ENCODE data around the gene PPP2R5E. TPM values are rescaled to one million over a fixed set of nuclear protein-coding genes. Genes with fewer than 3 reads are reported as not detected.

Gene PPP2R5E
- total and polyA plus RNA-seq, 10 of the 15 experiments (the other 5 are each of a cell fraction or from before 2014, with no cell fraction given), result 11.4 to 56.2 (median 22.7) TPM

- Histone ChIP-seq H3K4me1 (ENCODE audit: control insufficient read depth, insufficient read depth, low read length) (no peaks in the 10 kb centered on the region), H2AFZ (ENCODE audit: control insufficient read depth, low read depth, low read length) (no peak overlapping the region), H3K4me2 (ENCODE audit: control insufficient read depth, insufficient read depth) (no peak overlapping the region), H3K4me3 (no peak overlapping the region), H3K9me3 (replicated peaks; ENCODE audit: control insufficient read depth, insufficient read depth, low read length) (no peaks in the 10 kb centered on the region; the same call in 2 of the 3 replicates), H3K27ac (ENCODE audit: control insufficient read depth, insufficient read depth) (no peak overlapping the region), H3K36me3 (ENCODE audit: control insufficient read depth in 2 of 2, insufficient read depth in 2 of 2, low read length in 1 of 2) (no peaks in the 10 kb centered on the region; a peak in 1 of 4 replicates), H3K79me2 (ENCODE audit: control insufficient read depth, insufficient read depth, low read length) (peaks cover 60% of the 10 kb centered on the region), H3K9ac (ENCODE audit: control insufficient read depth, insufficient read depth, low read length) (no peak overlapping the region), H3K27me3 (replicated peaks in 1 of 2; ENCODE audit: control insufficient read depth in 2 of 2, insufficient read depth in 2 of 2, low read length in 1 of 2) (no peaks in the 10 kb centered on the region), H4K20me1 (ENCODE audit: control insufficient read depth, insufficient read depth) (no peaks in the 10 kb centered on the region)
- POLR2A ChIA-PET, result interaction anchor here (2.6 kb wide), 1 partner anchor 51 kb away, joined by 8 read pairs; the partner anchor contains the start of gene PPP2R5E
- CTCF ChIA-PET, result interaction anchor here (0.9 to 2.7 kb wide), 9 partner anchors 11 to 280 kb away, joined by 3 to 16 read pairs (median 6); partner anchors contain the start of genes PPP2R5E and WDR89
- SMC1A ChIA-PET (ENCODE audit: uncharacterized antibody, unreplicated experiment), result interaction anchor here (0.9 to 3.9 kb wide), 6 partner anchors 11 to 52 kb away, joined by 3 to 25 read pairs (median 4); partner anchors contain the start of gene PPP2R5E
- in situ Hi-C loops (cut with MboI) (no loop called here), intact Hi-C loops (cut with micrococcal nuclease; ENCODE audit: unreplicated experiment) (no loop called here)
- TSS peak; percentile 10 for BruUV-seq (replicated peaks)
- DNase-seq (ENCODE audit: low read depth, low spot score) (no peak), FAIRE-seq (no peak), ATAC-seq (peak; percentile 56)
- RAD21 ChIA-PET (ENCODE audit: unreplicated experiment), result no interaction called here
- TF ChIP-seq CTCF (IDR thresholded peaks at IDR 0.05 in 2 of 3, conservative IDR thresholded peaks at IDR 0.05 in 1 of 3; ENCODE audit: control insufficient read depth in 2 of 3, extremely low read depth in 1 of 3, insufficient read depth in 1 of 3, low read depth in 3 of 3, low read length in 3 of 3) (no peak), CREM (IDR thresholded peaks at IDR 0.05; ENCODE audit: low read depth) (no peak), CHD2 (IDR thresholded peaks at IDR 0.05; ENCODE audit: borderline replicate concordance, low read depth, low read length) (no peak), SREBF1 (IDR thresholded peaks at IDR 0.05; ENCODE audit: low read length) (no peak), NFYA (IDR thresholded peaks at IDR 0.05; ENCODE audit: borderline replicate concordance, low read depth, low read length) (no peak), NFXL1 (IDR thresholded peaks at IDR 0.05; ENCODE audit: borderline replicate concordance) (no peak), HDGF (IDR thresholded peaks at IDR 0.05) (no peak), MLLT1 (IDR thresholded peaks at IDR 0.05) (no peak), ZNF274 (IDR thresholded peaks at IDR 0.05; ENCODE audit: insufficient read depth, insufficient read length) (no peak), FOXK2 (IDR thresholded peaks at IDR 0.05) (no peak), NFYB (IDR thresholded peaks at IDR 0.05; ENCODE audit: insufficient read depth, low read depth, low read length) (no peak), BCLAF1 (IDR thresholded peaks at IDR 0.05) (no peak), NKRF (conservative IDR thresholded peaks at IDR 0.05) (no peak)
- TF ChIP-seq, protein P1, sequence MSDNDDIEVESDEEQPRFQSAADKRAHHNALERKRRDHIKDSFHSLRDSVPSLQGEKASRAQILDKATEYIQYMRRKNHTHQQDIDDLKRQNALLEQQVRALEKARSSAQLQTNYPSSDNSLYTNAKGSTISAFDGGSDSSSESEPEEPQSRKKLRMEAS (IDR thresholded peaks at IDR 0.05; ENCODE audit: low read depth, low read length), result no peak
- TF ChIP-seq, protein P2, sequence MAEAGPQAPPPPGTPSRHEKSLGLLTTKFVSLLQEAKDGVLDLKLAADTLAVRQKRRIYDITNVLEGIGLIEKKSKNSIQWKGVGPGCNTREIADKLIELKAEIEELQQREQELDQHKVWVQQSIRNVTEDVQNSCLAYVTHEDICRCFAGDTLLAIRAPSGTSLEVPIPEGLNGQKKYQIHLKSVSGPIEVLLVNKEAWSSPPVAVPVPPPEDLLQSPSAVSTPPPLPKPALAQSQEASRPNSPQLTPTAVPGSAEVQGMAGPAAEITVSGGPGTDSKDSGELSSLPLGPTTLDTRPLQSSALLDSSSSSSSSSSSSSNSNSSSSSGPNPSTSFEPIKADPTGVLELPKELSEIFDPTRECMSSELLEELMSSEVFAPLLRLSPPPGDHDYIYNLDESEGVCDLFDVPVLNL (IDR thresholded peaks at IDR 0.05; ENCODE audit: low read depth, low read length), result no peak
Measured at GRCh38 chr14:63492391-63492790, 50.8 kb downstream of the PPP2R5E start.

Data from GM12878 (cell line).